HepG2 (cell line): ENCODE data around the gene TUT4. TPM values are rescaled to one million over a fixed set of nuclear protein-coding genes. Genes with fewer than 3 reads are reported as not detected.

ENCODE experiments used
- BCL3 ChIP-seq: sonication (generic); formaldehyde crosslinking; IDR thresholded peaks from 2 replicates; pipeline ENCODE4 v1.5.1; 2020; ENCODE audit warnings: mild to moderate bottlenecking, missing genetic modification reagents, moderate library complexity
- CENPBD1 ChIP-seq: sonication (generic); formaldehyde crosslinking; IDR thresholded peaks from 2 replicates; pipeline ENCODE4 v1.8.0; 2022; ENCODE audit warnings: missing genetic modification reagents, low read depth, mild to moderate bottlenecking, borderline replicate concordance
- CERS6 ChIP-seq: sonication (generic); formaldehyde crosslinking; IDR thresholded peaks from 2 replicates; pipeline ENCODE4 v1.5.0; 2020; ENCODE audit warnings: missing genetic modification reagents
- FOXO4 ChIP-seq: sonication (generic); formaldehyde crosslinking; conservative IDR thresholded peaks from 2 replicates; pipeline ENCODE4 v1.8.1; 2023; ENCODE audit warnings: missing genetic modification reagents
- FOXP1 ChIP-seq, 2 experiments: fragments of 450-650 bp in 1 of 2; IDR thresholded peaks; 2 replicates each; pipeline ENCODE4 v1.6.1; 2017 to 2018; ENCODE audit warnings: antibody characterized with exemption in 1 of 2
- HNRNPH1 ChIP-seq: fragments of 200-400 bp; formaldehyde crosslinking; optimal IDR thresholded peaks from 2 replicates; pipeline ENCODE3; 2017; ENCODE audit warnings: mild to moderate bottlenecking, low read depth, low read length
- HNRNPLL ChIP-seq: fragments of 200-400 bp; formaldehyde crosslinking; IDR thresholded peaks from 2 replicates; pipeline ENCODE4 v1.6.1; 2017; ENCODE audit warnings: mild to moderate bottlenecking, low read depth, low read length; ENCODE audit not compliant: poor library complexity, severe bottlenecking
- KAT8 ChIP-seq: IDR thresholded peaks from 2 replicates; pipeline ENCODE4 v1.6.1; 2016; ENCODE audit warnings: missing genetic modification reagents, missing compliant biosample characterization
- MEF2D ChIP-seq: sonication (generic); formaldehyde crosslinking; IDR thresholded peaks from 2 replicates; pipeline ENCODE4 v1.5.1; 2020; ENCODE audit warnings: mild to moderate bottlenecking, missing genetic modification reagents
- MNT ChIP-seq: fragments of 450-650 bp; IDR thresholded peaks from 2 replicates; pipeline ENCODE4 v1.6.1; 2016
- PITX1 ChIP-seq: sonication (generic); formaldehyde crosslinking; IDR thresholded peaks from 2 replicates; pipeline ENCODE4 v1.5.1; 2020; ENCODE audit warnings: mild to moderate bottlenecking, missing genetic modification reagents
- RARG ChIP-seq: sonication (generic); formaldehyde crosslinking; IDR thresholded peaks from 2 replicates; pipeline ENCODE4 v1.4.0; 2020; ENCODE audit warnings: low read depth, mild to moderate bottlenecking, missing genetic modification reagents
- TFDP2 ChIP-seq: sonication (generic); formaldehyde crosslinking; IDR thresholded peaks from 2 replicates; pipeline ENCODE4 v1.4.0; 2020; ENCODE audit warnings: missing genetic modification reagents
- TFE3 ChIP-seq: IDR thresholded peaks from 2 replicates; pipeline ENCODE4 v1.6.1; 2016
- THAP11 ChIP-seq: IDR thresholded peaks from 2 replicates; pipeline ENCODE4 v1.6.1; 2016; ENCODE audit warnings: missing biosample characterization, missing genetic modification reagents
- TSC22D2 ChIP-seq: sonication (generic); formaldehyde crosslinking; IDR thresholded peaks from 2 replicates; pipeline ENCODE4 v1.5.1; 2020; ENCODE audit warnings: missing genetic modification reagents, mild to moderate bottlenecking, borderline replicate concordance
- XRCC5 ChIP-seq: fragments of 200-400 bp; formaldehyde crosslinking; optimal IDR thresholded peaks from 2 replicates; pipeline ENCODE3; 2017; ENCODE audit warnings: mild to moderate bottlenecking, low read length
- ZBTB26 ChIP-seq: IDR thresholded peaks from 2 replicates; pipeline ENCODE4 v1.6.1; 2016; ENCODE audit warnings: missing compliant biosample characterization, missing genetic modification reagents, borderline replicate concordance
- ZNF33A ChIP-seq: sonication (generic); formaldehyde crosslinking; IDR thresholded peaks from 2 replicates; pipeline ENCODE4 v1.5.1; 2020; ENCODE audit warnings: missing genetic modification reagents, mild to moderate bottlenecking, moderate library complexity, borderline replicate concordance
- ZNF510 ChIP-seq: sonication (generic); formaldehyde crosslinking; IDR thresholded peaks from 2 replicates; pipeline ENCODE4 v1.4.0; 2020; ENCODE audit warnings: low read depth, mild to moderate bottlenecking, missing genetic modification reagents
- ZNF709 ChIP-seq: sonication (generic); formaldehyde crosslinking; IDR thresholded peaks from 2 replicates; pipeline ENCODE4 v1.5.0; 2020; ENCODE audit warnings: mild to moderate bottlenecking, missing genetic modification reagents
- polyA plus RNA-seq, 8 experiments: library from polyadenylated mRNA; depleted of rRNA in 3 of 8; stranded (reverse) in 7 of 8; unstranded in 1 of 8; fragments of >200 nt; fragmentation: Illumina TruSeq in 4 of 8; extraction: Trizol in 4 of 8; gene quantifications; 2 replicates each; pipeline versions ENCODE4 v1.2.1 to v1.2.3, GENCODE V29; 2011 to 2016; ENCODE audit warnings: low read depth in 4 of 8, missing spikeins in 1 of 8, mixed read lengths in 1 of 8; ENCODE audit not compliant: insufficient read depth in 1 of 8
- total RNA-seq, 5 experiments: library from RNA; depleted of rRNA; stranded (reverse); fragments of >200 nt; fragmentation: Illumina TruSeq; extraction: Trizol; gene quantifications; 2 replicates each; pipeline ENCODE4 v1.2.3, GENCODE V29; 2016; ENCODE audit warnings: low read depth in 1 of 5

The TUT4 gene
- total and polyA plus RNA-seq, 2 of the 13 experiments (the other 11 are each of a cell fraction or from before 2014, with no cell fraction given): 44.7 to 53.5 TPM

GRCh38 chr1:52550447-52550846, 2.4 kb downstream of the TUT4 start (continued):
- TF ChIP-seq ZNF510 (CRISPR knock-in tag): no peak
- no peak for TF ChIP-seq ZNF33A
- TF ChIP-seq RARG (CRISPR knock-in tag): no peak
- TF ChIP-seq CERS6 (CRISPR knock-in tag): no peak
- 0 out of 2 replicates have a peak, but pooled peaks have one; percentile 17 for TF ChIP-seq TFDP2 (CRISPR knock-in tag)
- TF ChIP-seq MNT: no peak
- TF ChIP-seq MEF2D (CRISPR knock-in tag): no peak
- TF ChIP-seq HNRNPH1: no peak
- no peak for TF ChIP-seq KAT8
- peak; percentile 17; the same call in 1 of the 2 replicates for TF ChIP-seq PITX1 (CRISPR knock-in tag)
- no peak for TF ChIP-seq CENPBD1 (CRISPR knock-in tag)
- TF ChIP-seq TSC22D2 (CRISPR knock-in tag): no peak
- no peak for TF ChIP-seq BCL3 (CRISPR knock-in tag)
- no peak for TF ChIP-seq FOXP1 (IDR thresholded peaks at IDR 0.05)
- no peak for TF ChIP-seq FOXP1 (CRISPR knock-in tag; IDR thresholded peaks at IDR 0.05)
- TF ChIP-seq ZBTB26 (CRISPR knock-in tag): no peak
- no peak for TF ChIP-seq ZNF709
- no peak for TF ChIP-seq FOXO4 (CRISPR knock-in tag)
- no peak for TF ChIP-seq HNRNPLL
- TF ChIP-seq THAP11 (CRISPR knock-in tag): peak; percentile 31; the same call in 1 of the 2 replicates
- no peak for TF ChIP-seq TFE3 (CRISPR knock-in tag)
- TF ChIP-seq XRCC5: no peak
